ENCODE results near the gene BAIAP2.
"Not testable (repeated sequence)": the region's sequence is repeated elsewhere in the genome, so short reads cannot be mapped to it uniquely, and the experiment has no call there.

Gene BAIAP2

GRCh38 chr17:81069135-81069645 lies 34.2 kb downstream of the BAIAP2 start:
- DNase-seq = peak in 1 of 14 donors; percentile 31

- no peak for DNase-seq
These were observed 35.7 kb downstream of the BAIAP2 start for GRCh38 chr17:81070541-81071246.

GRCh38 chr17:81071761-81072741 lies 37.1 kb downstream of the BAIAP2 start:
- DNase-seq = no peak

- DNase-seq = no peak
These were observed 39.3 kb downstream of the BAIAP2 start for GRCh38 chr17:81073967-81074839.

- peak in 1 of 14 donors; percentile 27 for DNase-seq
These were observed 39.9 kb downstream of the BAIAP2 start for GRCh38 chr17:81074875-81075274.

- no peak for DNase-seq
These were observed 40.4 kb downstream of the BAIAP2 start for GRCh38 chr17:81075307-81075706.

- DNase-seq = no peak
These were observed 41.3 kb downstream of the BAIAP2 start for GRCh38 chr17:81076141-81076679.

- DNase-seq = not testable (repeated sequence)
These were observed 43.3 kb downstream of the BAIAP2 start for GRCh38 chr17:81078026-81078913.

GRCh38 chr17:81080019-81080418 lies 45.1 kb downstream of the BAIAP2 start:
- no peak for DNase-seq

GRCh38 chr17:81081222-81082176 lies 46.5 kb downstream of the BAIAP2 start:
- DNase-seq = peak in 4 of 14 donors; percentile 22 to 30 (median 26)

- DNase-seq = peak in 2 of 14 donors; percentile 10 to 48
These were observed 47.5 kb downstream of the BAIAP2 start for GRCh38 chr17:81082177-81083073.

- DNase-seq = peak in 1 of 14 donors; percentile 9
These were observed 48.3 kb downstream of the BAIAP2 start for GRCh38 chr17:81083125-81083765.

- peak in 12 of 14 donors; percentile 7 to 83 (median 64) for DNase-seq
These were observed 49.9 kb downstream of the BAIAP2 start for GRCh38 chr17:81084680-81085419.

- no peak for DNase-seq
These were observed 50.5 kb downstream of the BAIAP2 start for GRCh38 chr17:81085420-81085911.

GRCh38 chr17:81086789-81087551 lies 52.0 kb downstream of the BAIAP2 start:
- no peak for DNase-seq

All from C1 segment of cervical spinal cord (tissue), 14 donors.